H1 (cell line): ENCODE results near the gene MYLK2. TPM values are rescaled to one million over a fixed set of nuclear protein-coding genes. Genes with fewer than 3 reads are reported as not detected.

Source experiments
- CTCF ChIA-PET: fragments of 300-600 bp; sonication (Branson Sonifier 250); formaldehyde crosslinking; loops from one replicate; lab custom pipeline; 2021; ENCODE audit not compliant: partially characterized antibody; lab: Charles Lee
- POLR2A ChIA-PET: fragments of 300-600 bp; sonication (Branson Sonifier 250); formaldehyde crosslinking; loops from one replicate; lab custom pipeline; 2021; ENCODE audit warnings: inconsistent platforms; ENCODE audit not compliant: partially characterized antibody; lab: Charles Lee
- DNase-seq, 2 experiments: peaks; one replicate each; pipeline versions ENCODE4 v3.0.0 to v3.0.0-alpha.2; 2010 to 2022; ENCODE audit warnings: low spot score in 2 of 2, low read depth in 1 of 2, mixed read lengths in 1 of 2
- FAIRE-seq: peaks from 2 replicates; lab custom pipeline; 2011; peaks lifted over from hg19 to GRCh38; lab: Jason Lieb, UNC
- H2AFZ ChIP-seq: 2 replicates; pipeline ENCODE4 v1.8.1; 2012; ENCODE audit warnings: low read length, inconsistent platforms
- H2AK5ac ChIP-seq: 2 replicates; pipeline ENCODE4 v1.6.1; 2013; ENCODE audit warnings: low read depth, low read length
- H2BK120ac ChIP-seq: replicated peaks from 2 replicates; pipeline ENCODE3; 2013; ENCODE audit warnings: low read depth, low read length, inconsistent platforms
- H2BK12ac ChIP-seq: 2 replicates; pipeline ENCODE4 v1.6.1; 2013; ENCODE audit warnings: low read depth, low read length
- H2BK15ac ChIP-seq: 2 replicates; pipeline ENCODE4 v1.6.1; 2013; ENCODE audit warnings: low read length
- H2BK20ac ChIP-seq: 2 replicates; pipeline ENCODE4 v1.6.1; 2013; ENCODE audit warnings: low read length
- H2BK5ac ChIP-seq: 2 replicates; pipeline ENCODE4 v1.6.1; 2013; ENCODE audit warnings: low read depth, low read length
- H3K14ac ChIP-seq: 2 replicates; pipeline ENCODE4 v1.6.1; 2013; ENCODE audit warnings: inconsistent platforms; ENCODE audit not compliant: insufficient read length
- H3K18ac ChIP-seq: 2 replicates; pipeline ENCODE4 v1.6.1; 2013; ENCODE audit warnings: low read length; ENCODE audit errors: extremely low read depth
- H3K23ac ChIP-seq: 2 replicates; pipeline ENCODE4 v1.6.1; 2013; ENCODE audit warnings: inconsistent platforms; ENCODE audit not compliant: insufficient read length
- H3K23me2 ChIP-seq: 2 replicates; pipeline ENCODE4 v1.6.1; 2013; ENCODE audit warnings: low read depth, low read length
- H3K27ac ChIP-seq: 2 replicates; pipeline ENCODE4 v1.6.1; 2011; ENCODE audit warnings: low read depth, low read length, inconsistent platforms
- H3K27me3 ChIP-seq, 4 experiments: replicated peaks in 1 of 4; 1 replicate in 1 of 4; 2 replicates in 3 of 4; pipeline versions ENCODE4 v1.6.1 to v1.8.1; 2011 to 2013; ENCODE audit warnings: low read length in 3 of 4, mild to moderate bottlenecking in 3 of 4, inconsistent platforms in 2 of 4, mixed read lengths in 2 of 4, moderate library complexity in 1 of 4; ENCODE audit not compliant: control insufficient read depth in 3 of 4, insufficient read depth in 3 of 4; ENCODE audit errors: extremely low read depth in 1 of 4
- H3K36me3 ChIP-seq, 4 experiments: 2 replicates each; pipeline versions ENCODE4 v1.6.1 to v1.8.1; 2011 to 2013; ENCODE audit warnings: mild to moderate bottlenecking in 4 of 4, low read length in 3 of 4, moderate library complexity in 2 of 4, control low read depth in 1 of 4, inconsistent platforms in 1 of 4; ENCODE audit not compliant: insufficient read depth in 4 of 4, control insufficient read depth in 2 of 4
- H3K4ac ChIP-seq: replicated peaks from 2 replicates; pipeline ENCODE3; 2013; ENCODE audit warnings: low read length, low read depth, mixed read lengths, inconsistent platforms; ENCODE audit not compliant: insufficient read length
- H3K4me1 ChIP-seq, 4 experiments: replicated peaks in 1 of 4; 1 replicate in 1 of 4; 2 replicates in 3 of 4; pipeline versions ENCODE4 v1.6.1 to v1.8.1; 2011 to 2013; ENCODE audit warnings: low read length in 3 of 4, inconsistent platforms in 2 of 4, mixed read lengths in 1 of 4; ENCODE audit not compliant: insufficient read depth in 4 of 4, control insufficient read depth in 3 of 4
- H3K4me2 ChIP-seq, 2 experiments: 2 replicates each; pipeline versions ENCODE4 v1.6.1 to v1.8.1; 2011 to 2013; ENCODE audit warnings: low read depth in 2 of 2, low read length in 2 of 2, control low read depth in 1 of 2, inconsistent platforms in 1 of 2, mild to moderate bottlenecking in 1 of 2; ENCODE audit not compliant: insufficient read depth in 1 of 2
- H3K4me3 ChIP-seq, 4 experiments: fragments of 200-600, 300-600 bp in 1 of 4; sonication (generic), shearing (Covaris generic), sonication (Bioruptor Twin) in 1 of 4; 2 replicates each; pipeline versions ENCODE4 v1.5.1 to v1.8.1; 2011 to 2016; ENCODE audit warnings: low read length in 4 of 4, low read depth in 3 of 4, control low read depth in 2 of 4, inconsistent platforms in 2 of 4, mild to moderate bottlenecking in 2 of 4, mixed read lengths in 1 of 4, moderate library complexity in 1 of 4; ENCODE audit not compliant: insufficient read depth in 2 of 4; ENCODE audit errors: extremely low read depth in 1 of 4
- H3K56ac ChIP-seq: replicated peaks from 2 replicates; pipeline ENCODE3; 2013; ENCODE audit warnings: low read depth, mild to moderate bottlenecking, mixed read lengths, low read length, inconsistent platforms; ENCODE audit not compliant: insufficient read length
- H3K79me1 ChIP-seq: 2 replicates; pipeline ENCODE4 v1.6.1; 2013; ENCODE audit warnings: low read depth, low read length, control low read depth
- H3K79me2 ChIP-seq, 2 experiments: 2 replicates each; pipeline versions ENCODE4 v1.6.1 to v1.8.1; 2012 to 2013; ENCODE audit warnings: low read length in 2 of 2, mild to moderate bottlenecking in 2 of 2, inconsistent platforms in 1 of 2; ENCODE audit not compliant: insufficient read depth in 2 of 2, control insufficient read depth in 1 of 2
- H3K9ac ChIP-seq, 4 experiments: replicated peaks in 1 of 4; 1 replicate in 1 of 4; 2 replicates in 3 of 4; pipeline versions ENCODE4 v1.6.1 to v1.8.1; 2011 to 2013; ENCODE audit warnings: low read depth in 3 of 4, low read length in 3 of 4, control low read depth in 2 of 4, mild to moderate bottlenecking in 2 of 4, moderate library complexity in 2 of 4, inconsistent platforms in 1 of 4; ENCODE audit errors: extremely low read depth in 1 of 4
- H3K9me3 ChIP-seq, 2 experiments: 2 replicates each; pipeline versions ENCODE4 v1.6.1 to v1.8.1; 2012 to 2013; ENCODE audit warnings: mild to moderate bottlenecking in 2 of 2, moderate library complexity in 2 of 2, control low read depth in 1 of 2, inconsistent platforms in 1 of 2, low read depth in 1 of 2, low read length in 1 of 2, mixed read lengths in 1 of 2; ENCODE audit not compliant: insufficient read depth in 2 of 2
- H4K20me1 ChIP-seq, 2 experiments: replicated peaks in 1 of 2; 2 replicates each; pipeline versions ENCODE3 to v1.8.1; 2011 to 2013; ENCODE audit warnings: inconsistent platforms in 2 of 2, low read length in 2 of 2, mild to moderate bottlenecking in 1 of 2; ENCODE audit not compliant: insufficient read depth in 2 of 2, control insufficient read depth in 1 of 2
- H4K5ac ChIP-seq: 2 replicates; pipeline ENCODE4 v1.6.1; 2013; ENCODE audit warnings: low read length, low read depth, mixed read lengths, inconsistent platforms; ENCODE audit not compliant: insufficient read length
- H4K8ac ChIP-seq: 2 replicates; pipeline ENCODE4 v1.8.0; 2013; ENCODE audit warnings: mild to moderate bottlenecking, moderate library complexity, low read length, inconsistent platforms; ENCODE audit not compliant: insufficient read depth; ENCODE audit errors: extremely low read depth
- H4K91ac ChIP-seq: replicated peaks from 2 replicates; pipeline ENCODE3; 2013; ENCODE audit warnings: low read length, mixed read lengths, inconsistent platforms; ENCODE audit not compliant: insufficient read length
- EZH2 ChIP-seq: fragments of 200-600 bp; sonication (generic); IDR thresholded peaks from 2 replicates; pipeline ENCODE4 v1.7.1; 2012; ENCODE audit warnings: low read depth, mild to moderate bottlenecking, moderate library complexity, low read length, inconsistent platforms; ENCODE audit not compliant: severe bottlenecking
- GABPA ChIP-seq: IDR thresholded peaks from 2 replicates; pipeline ENCODE4 v1.6.1; 2011; ENCODE audit warnings: mild to moderate bottlenecking, low read length, moderate library complexity, borderline replicate concordance; ENCODE audit not compliant: insufficient read depth
- HDAC6 ChIP-seq: IDR thresholded peaks from one replicate; pipeline ENCODE4 v1.7.1; 2012; ENCODE audit warnings: low read depth, mild to moderate bottlenecking, inconsistent platforms, low read length, moderate library complexity
- KDM4A ChIP-seq: IDR thresholded peaks from one replicate; pipeline ENCODE4 v1.7.1; 2012; ENCODE audit warnings: low read depth, mild to moderate bottlenecking, moderate library complexity, low read length, inconsistent platforms; ENCODE audit not compliant: severe bottlenecking
- NANOG ChIP-seq: IDR thresholded peaks from 2 replicates; pipeline ENCODE4 v1.6.1; 2011; ENCODE audit warnings: low read length, low read depth, mild to moderate bottlenecking, inconsistent platforms; ENCODE audit not compliant: insufficient read depth, poor library complexity, severe bottlenecking
- POLR2A ChIP-seq, 2 experiments: IDR thresholded peaks; 1 replicate in 1 of 2; 2 replicates in 1 of 2; pipeline ENCODE4 v1.6.1; 2011; ENCODE audit warnings: low read depth in 2 of 2, low read length in 2 of 2, mild to moderate bottlenecking in 2 of 2; ENCODE audit errors: control extremely low read depth in 1 of 2
- POLR2AphosphoS5 ChIP-seq: IDR thresholded peaks from 2 replicates; pipeline ENCODE4 v1.6.1; 2011; ENCODE audit warnings: low read depth, low read length
- SP4 ChIP-seq: IDR thresholded peaks from 2 replicates; pipeline ENCODE4 v1.6.1; 2012; ENCODE audit warnings: low read length, inconsistent platforms
- SRF ChIP-seq: IDR thresholded peaks from 2 replicates; pipeline ENCODE4 v1.6.1; 2011; ENCODE audit warnings: mild to moderate bottlenecking, low read depth, low read length, moderate library complexity
- WGBS, 2 experiments: shearing (Covaris generic) in 1 of 2; methylation state at CpG; one replicate each; pipeline versions ENCODE4 v1.1.6 to v1.1.7; 2013 to 2015; ENCODE audit warnings: low lambda C conversion rate in 2 of 2, mixed read lengths in 2 of 2, inconsistent platforms in 1 of 2, low coverage in 1 of 2, missing lambda C conversion rate in 1 of 2; ENCODE audit not compliant: insufficient replicate concordance in 2 of 2, insufficient coverage in 1 of 2, insufficient read length in 1 of 2; ENCODE audit errors: extremely low coverage in 1 of 2, missing lambda C conversion rate in 1 of 2; 5-methylcytosine and 5-hydroxymethylcytosine counted together
- polyA plus RNA-seq, 7 experiments: library from polyadenylated mRNA; depleted of rRNA in 3 of 7; stranded (reverse) in 5 of 7; unstranded in 2 of 7; fragments of >200 nt in 5 of 7; fragments of 200-250 nt in 2 of 7; gene quantifications; 1 replicate in 5 of 7; 2 replicates in 1 of 7; 4 replicates in 1 of 7; pipeline versions ENCODE4 v1.2.1 to v1.2.3, GENCODE V29; 2011 to 2013; ENCODE audit warnings: missing spikeins in 2 of 7, mixed read lengths in 2 of 7
- total RNA-seq: library from RNA; stranded (reverse); fragmentation: NEBNext Ultra II Directional; extraction: Animal tissue kit (Norgen Biotek cat#: 25700); gene quantifications from 2 replicates; pipeline ENCODE4 v1.2.1, GENCODE V29; 2021

MYLK2 gene
- total and polyA plus RNA-seq, 2 of the 8 experiments (the other 6 are each of a cell fraction or from before 2014, with no cell fraction given), result 0.22 to 0.26 TPM

- H3K56ac ChIP-seq, result no peak overlapping the region
- no peaks in the 10 kb centered on the region for H3K27me3 ChIP-seq
- no peak overlapping the region for H3K18ac ChIP-seq
- no peaks in the 10 kb centered on the region for H3K9me3 ChIP-seq
- no peak overlapping the region for H2BK15ac ChIP-seq
- peaks cover 2 to 3% of the 10 kb centered on the region in 2 experiments for H4K20me1 ChIP-seq
- no peak overlapping the region for H2BK20ac ChIP-seq
- peaks cover 3 to 11% (median 6%) of the 10 kb centered on the region in 4 experiments; a peak in 6 of 7 replicates for H3K4me1 ChIP-seq
- ChIA-PET CTCF (no interaction called here), POLR2A (no interaction called here)
- no peak overlapping the region for H4K8ac ChIP-seq
- no peak overlapping the region for H2AFZ ChIP-seq
- H3K4ac ChIP-seq, result no peak overlapping the region
- no peaks in the 10 kb centered on the region for H3K79me1 ChIP-seq
- no peak overlapping the region for H3K23ac ChIP-seq
- no peak overlapping the region for H4K5ac ChIP-seq
- DNase-seq, result no peak
- no peak overlapping the region; a peak in 1 of 7 replicates for H3K9ac ChIP-seq
- no peak for FAIRE-seq
- H3K14ac ChIP-seq, result no peak overlapping the region
- H3K27ac ChIP-seq, result no peak overlapping the region
- H3K23me2 ChIP-seq, result no peaks in the 10 kb centered on the region; the same call in 1 of the 2 replicates
- H3K4me3 ChIP-seq, result no peak overlapping the region
- H2BK120ac ChIP-seq, result no peak overlapping the region
- H3K79me2 ChIP-seq, result no peaks in the 10 kb centered on the region; a peak in 1 of 4 replicates
- no peak overlapping the region for H2AK5ac ChIP-seq
- no peak overlapping the region for H2BK12ac ChIP-seq
- 88% methylated on average over 3 of the region's 3 CpGs; no CpG with 5 or more reads in 1 of the 2 experiments for WGBS, 2 experiments
- H3K36me3 ChIP-seq, result peaks cover 48 to 87% (median 59%) of the 10 kb centered on the region in 4 experiments
- TF ChIP-seq HDAC6 (no peak), KDM4A (no peak), GABPA (no peak), POLR2A (IDR thresholded peaks at IDR 0.05; ENCODE audit: control extremely low read depth in 1 of 2, low read depth in 2 of 2, low read length in 2 of 2) (no peak), EZH2 (no peak), POLR2AphosphoS5 (no peak), SRF (no peak), NANOG (no peak), SP4 (no peak)
- TF ChIP-seq, all 59 proteins: peak for 0
- H4K91ac ChIP-seq, result no peak overlapping the region
- H3K4me2 ChIP-seq, result no peak overlapping the region
- no peak overlapping the region for H2BK5ac ChIP-seq
These were observed 34.1 kb upstream of the MYLK2 start for GRCh38 chr20:31785089-31785488.
